Esophagus muscularis mucosa (tissue), 3 donors: Measurements from ENCODE around the gene DDAH1.

Experiments used
- POLR2A ChIP-seq: fragments of 450-650 bp; IDR thresholded peaks from one replicate; pipeline ENCODE4 v1.6.1; 2017; ENCODE audit warnings: antibody characterized with exemption, moderate library complexity, mild to moderate bottlenecking, low read depth
- TF ChIP-seq, protein P1 (sequence below), 3 experiments: fragments of 200-600 bp in 2 of 3; fragments of 450-650 bp in 1 of 3; sonication (generic) in 2 of 3; IDR thresholded peaks; one replicate each; pipeline ENCODE4 v1.5.1; 2017 to 2019; ENCODE audit warnings: antibody characterized with exemption in 3 of 3, mild to moderate bottlenecking in 2 of 3, moderate library complexity in 1 of 3

DNA sequence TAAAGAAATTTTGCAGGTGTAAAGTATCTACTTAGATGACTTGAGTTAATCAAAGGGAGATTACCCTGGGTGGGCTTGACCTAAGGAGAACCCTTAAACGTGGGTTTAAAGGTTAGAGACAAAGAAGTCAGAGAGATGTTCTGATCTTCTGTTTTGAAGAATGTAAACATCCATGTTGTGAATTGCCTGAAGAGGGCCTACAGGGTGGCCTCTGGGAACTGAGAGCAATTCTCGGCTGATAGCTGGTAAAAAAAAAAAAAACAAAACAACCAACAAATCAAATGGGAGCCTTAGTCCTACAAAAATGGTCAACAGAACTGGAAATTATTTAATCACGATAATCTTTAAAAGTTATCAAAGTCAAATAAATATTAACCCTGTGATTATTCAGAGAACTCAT is 99.1 kb downstream of the DDAH1 start:
- TF ChIP-seq POLR2A: no peak
- TF ChIP-seq, protein P1, sequence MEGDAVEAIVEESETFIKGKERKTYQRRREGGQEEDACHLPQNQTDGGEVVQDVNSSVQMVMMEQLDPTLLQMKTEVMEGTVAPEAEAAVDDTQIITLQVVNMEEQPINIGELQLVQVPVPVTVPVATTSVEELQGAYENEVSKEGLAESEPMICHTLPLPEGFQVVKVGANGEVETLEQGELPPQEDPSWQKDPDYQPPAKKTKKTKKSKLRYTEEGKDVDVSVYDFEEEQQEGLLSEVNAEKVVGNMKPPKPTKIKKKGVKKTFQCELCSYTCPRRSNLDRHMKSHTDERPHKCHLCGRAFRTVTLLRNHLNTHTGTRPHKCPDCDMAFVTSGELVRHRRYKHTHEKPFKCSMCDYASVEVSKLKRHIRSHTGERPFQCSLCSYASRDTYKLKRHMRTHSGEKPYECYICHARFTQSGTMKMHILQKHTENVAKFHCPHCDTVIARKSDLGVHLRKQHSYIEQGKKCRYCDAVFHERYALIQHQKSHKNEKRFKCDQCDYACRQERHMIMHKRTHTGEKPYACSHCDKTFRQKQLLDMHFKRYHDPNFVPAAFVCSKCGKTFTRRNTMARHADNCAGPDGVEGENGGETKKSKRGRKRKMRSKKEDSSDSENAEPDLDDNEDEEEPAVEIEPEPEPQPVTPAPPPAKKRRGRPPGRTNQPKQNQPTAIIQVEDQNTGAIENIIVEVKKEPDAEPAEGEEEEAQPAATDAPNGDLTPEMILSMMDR (IDR thresholded peaks at IDR 0.05): no peak
